Stimulated activated naive B cell treated with anti-CD40 and anti-IgM and Interleukin-4, amounts not matched to agents 10 μg/mL and 1 μg/mL and 100 μg/mL, for 72 hours (primary cell): Measurements from ENCODE around the gene FBXO3.

Experiments
- ATAC-seq, 2 donors: fragments of 150-1000 bp; cut with Tn5 transposase; replicated peaks; 2 replicates each; pipeline ENCODE4 v1.10.0; 2021; ENCODE audit warnings: moderate library complexity in 1 of 2
- DNase-seq: peaks from one replicate; pipeline ENCODE4 v3.0.0; 2021
- H3K27ac Mint-ChIP-seq: one replicate; pipeline ENCODE4 v1.8.0; 2022; ENCODE audit warnings: mild to moderate bottlenecking, mixed read lengths
- H3K27me3 Mint-ChIP-seq, 2 donors: one replicate each; pipeline ENCODE4 v1.8.0; 2022; ENCODE audit warnings: mixed read lengths in 2 of 2
- H3K36me3 Mint-ChIP-seq, 2 donors: one replicate each; pipeline ENCODE4 v1.8.0; 2022; ENCODE audit warnings: mixed read lengths in 2 of 2, mild to moderate bottlenecking in 1 of 2
- H3K4me1 Mint-ChIP-seq, 2 donors: one replicate each; pipeline ENCODE4 v1.8.0; 2022; ENCODE audit warnings: mixed read lengths in 2 of 2, mild to moderate bottlenecking in 1 of 2
- H3K4me3 Mint-ChIP-seq, 2 donors: one replicate each; pipeline ENCODE4 v1.8.0; 2022; ENCODE audit warnings: mild to moderate bottlenecking in 2 of 2, mixed read lengths in 2 of 2, moderate library complexity in 1 of 2
- H3K9me3 Mint-ChIP-seq, 2 donors: one replicate each; pipeline ENCODE4 v1.8.0; 2022; ENCODE audit warnings: mixed read lengths in 2 of 2, mild to moderate bottlenecking in 1 of 2

Gene FBXO3

DNA sequence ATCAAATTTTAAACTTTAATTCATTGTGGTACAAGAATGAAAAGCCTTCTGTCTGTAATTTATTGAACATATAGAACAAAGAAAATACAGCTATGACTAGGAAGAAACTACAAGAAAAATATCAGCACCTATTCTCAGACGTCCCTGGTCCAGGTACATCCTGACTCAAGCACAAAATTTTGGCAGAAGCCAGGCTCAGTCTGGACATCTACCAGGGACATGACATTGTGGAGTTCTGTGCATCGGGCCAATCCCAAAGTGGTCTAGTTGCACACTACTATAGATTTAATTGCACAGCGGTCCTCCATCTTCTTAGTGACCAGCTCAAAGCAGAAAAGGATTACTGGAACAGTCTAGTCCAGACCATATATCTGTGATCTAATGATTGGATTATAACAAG lies 22.4 kb downstream of the FBXO3 start:
- no peaks in the 10 kb centered on the region for H3K27me3 Mint-ChIP-seq
- ATAC-seq (no peak), DNase-seq (no peak)
- no peak overlapping the region for H3K27ac Mint-ChIP-seq
- H3K36me3 Mint-ChIP-seq = peaks cover 12% of the 10 kb centered on the region in 2 donors
- H3K4me3 Mint-ChIP-seq = no peak overlapping the region
- peaks cover 6 to 7% of the 10 kb centered on the region in 2 donors for H3K4me1 Mint-ChIP-seq
- no peaks in the 10 kb centered on the region for H3K9me3 Mint-ChIP-seq

DNA sequence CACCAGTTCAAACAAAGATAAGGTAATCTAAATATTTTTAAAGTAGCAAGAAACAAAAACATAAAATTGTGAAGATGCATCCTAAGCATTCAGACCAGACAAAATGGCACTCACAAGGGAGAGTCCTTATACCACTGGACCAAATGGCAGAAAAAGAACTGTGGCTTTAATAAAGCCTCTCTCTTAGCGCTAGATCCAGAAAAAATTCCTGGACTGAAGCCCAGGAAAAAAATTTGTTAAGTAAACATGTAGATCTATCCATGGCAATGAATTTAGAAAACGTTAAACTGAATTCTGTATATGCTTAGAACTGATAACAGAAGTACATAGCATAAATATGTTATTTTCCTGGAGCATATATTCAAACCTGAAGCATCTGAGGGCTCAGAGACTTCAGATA lies 26.3 kb downstream of the FBXO3 start:
- no peaks in the 10 kb centered on the region for H3K27me3 Mint-ChIP-seq
- peaks cover 7 to 11% of the 10 kb centered on the region in 2 donors for H3K36me3 Mint-ChIP-seq
- no peaks in the 10 kb centered on the region for H3K9me3 Mint-ChIP-seq
- H3K27ac Mint-ChIP-seq = no peak overlapping the region
- H3K4me1 Mint-ChIP-seq = peaks cover 0 to under 1% of the 10 kb centered on the region in 2 donors
- no peak for ATAC-seq
- DNase-seq = no peak
- no peak overlapping the region for H3K4me3 Mint-ChIP-seq

DNA sequence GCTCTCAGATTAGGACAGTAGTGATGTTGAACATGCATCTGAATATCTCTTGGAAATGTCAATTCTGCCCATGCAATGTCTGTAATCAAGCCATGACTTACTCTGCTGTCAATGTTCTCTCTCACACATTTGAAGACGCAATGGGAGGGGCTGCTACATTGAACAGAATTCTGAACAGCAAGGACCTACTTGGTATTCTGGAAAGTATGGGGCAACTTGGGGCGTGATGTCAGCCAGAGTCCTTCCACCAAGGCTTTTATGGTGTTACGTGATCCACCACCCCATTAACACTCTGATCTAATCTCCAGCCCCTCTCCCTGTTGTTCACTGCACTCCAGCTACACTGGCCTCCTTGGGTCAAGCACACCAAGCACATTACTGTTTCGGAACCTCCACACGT lies 31.0 kb downstream of the FBXO3 start:
- Mint-ChIP-seq H3K27me3 (no peaks in the 10 kb centered on the region), H3K4me3 (no peak overlapping the region), H3K9me3 (no peaks in the 10 kb centered on the region), H3K36me3 (peaks cover 5 to 9% of the 10 kb centered on the region in 2 donors), H3K4me1 (no peaks in the 10 kb centered on the region), H3K27ac (peak overlapping the region; percentile 60)
- ATAC-seq (no peak), DNase-seq (no peak)

DNA sequence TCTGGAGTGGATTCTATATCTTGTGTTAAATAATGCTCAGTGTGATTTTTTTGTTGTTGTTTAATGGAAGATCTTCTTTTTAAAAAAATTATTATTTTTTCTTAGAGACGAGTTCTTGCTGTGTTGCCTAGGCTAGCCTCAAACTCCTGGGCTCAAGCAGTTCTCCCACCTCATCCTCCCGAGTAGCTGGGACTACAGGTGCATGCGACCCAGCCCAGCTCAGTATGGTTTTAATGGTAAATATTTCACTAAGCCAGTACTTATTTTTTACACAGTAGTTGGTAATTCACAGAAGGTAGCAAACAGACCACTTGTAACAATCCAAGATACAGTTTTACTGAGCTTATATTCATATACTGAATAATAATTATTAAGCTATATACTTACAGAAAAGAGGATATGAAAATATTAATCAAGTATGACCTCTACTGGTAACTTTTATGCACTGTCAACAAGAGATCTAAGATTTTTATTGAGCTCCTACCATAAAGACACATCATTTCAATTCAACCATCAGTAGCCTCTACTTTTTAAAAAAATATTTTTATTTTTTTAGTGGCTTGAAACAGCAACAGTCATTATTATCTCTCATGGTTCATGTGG lies 32.0 kb downstream of the FBXO3 start:
- H3K36me3 Mint-ChIP-seq = peaks cover 5 to 7% of the 10 kb centered on the region in 2 donors
- H3K27ac Mint-ChIP-seq = no peak overlapping the region
- ATAC-seq (peak in 1 of 2 donors; percentile 65), DNase-seq (no peak)
- no peaks in the 10 kb centered on the region for H3K4me1 Mint-ChIP-seq
- no peaks in the 10 kb centered on the region for H3K27me3 Mint-ChIP-seq
- H3K4me3 Mint-ChIP-seq = no peak overlapping the region
- H3K9me3 Mint-ChIP-seq = no peaks in the 10 kb centered on the region

DNA sequence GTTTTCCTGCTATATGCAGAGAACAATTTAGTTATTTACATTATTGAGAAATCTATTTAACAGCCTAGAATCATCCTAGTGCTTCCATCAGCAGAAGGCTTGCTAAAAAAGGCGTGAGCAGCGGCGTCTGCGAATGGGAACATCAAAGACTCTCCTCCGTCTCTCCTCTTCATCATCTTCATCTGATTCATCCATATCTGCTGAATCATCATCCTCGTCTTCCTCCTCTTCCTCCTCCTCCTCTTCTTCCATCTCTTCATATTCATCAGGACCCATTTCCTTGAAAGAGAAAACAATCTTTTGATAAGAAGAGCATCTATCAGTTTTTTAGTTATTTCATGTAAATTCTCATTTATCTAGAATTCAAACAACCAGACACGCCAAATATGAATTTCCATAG lies 32.5 kb downstream of the FBXO3 start:
- Mint-ChIP-seq H3K27me3 (no peaks in the 10 kb centered on the region), H3K4me1 (peaks cover 3% of the 10 kb centered on the region in 2 donors), H3K4me3 (no peak overlapping the region), H3K9me3 (no peaks in the 10 kb centered on the region), H3K36me3 (peaks cover 5 to 7% of the 10 kb centered on the region in 2 donors), H3K27ac (no peak overlapping the region)
- DNase-seq (no peak), ATAC-seq (no peak)

DNA sequence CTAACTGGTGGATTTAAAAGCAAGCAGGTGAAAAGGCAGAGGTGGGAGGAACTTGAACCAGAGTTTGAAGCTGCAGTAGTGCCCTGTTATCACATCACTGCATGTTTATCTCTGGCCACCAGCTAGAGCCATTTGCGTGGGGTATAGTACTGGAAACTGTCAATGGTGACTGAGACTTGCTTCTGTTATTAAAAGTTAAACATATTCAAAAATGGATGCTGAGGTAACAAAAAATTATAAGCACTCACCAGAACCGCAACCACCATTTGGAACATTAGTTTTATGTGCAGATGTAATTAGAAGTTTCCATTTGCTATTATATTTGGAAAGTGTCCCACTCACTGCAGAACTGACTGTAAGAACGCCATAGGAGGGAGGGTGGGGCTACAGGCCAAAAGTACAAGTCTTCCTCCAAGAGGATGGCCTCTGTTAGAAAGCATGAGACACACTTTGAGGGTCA lies 36.9 kb downstream of the FBXO3 start:
- peaks cover 9 to 11% of the 10 kb centered on the region in 2 donors for H3K36me3 Mint-ChIP-seq
- no peak overlapping the region for H3K4me3 Mint-ChIP-seq
- no peaks in the 10 kb centered on the region for H3K27me3 Mint-ChIP-seq
- no peaks in the 10 kb centered on the region for H3K9me3 Mint-ChIP-seq
- ATAC-seq = no peak
- H3K4me1 Mint-ChIP-seq = peaks cover 22 to 33% of the 10 kb centered on the region in 2 donors
- no peak overlapping the region for H3K27ac Mint-ChIP-seq
- DNase-seq = no peak

DNA sequence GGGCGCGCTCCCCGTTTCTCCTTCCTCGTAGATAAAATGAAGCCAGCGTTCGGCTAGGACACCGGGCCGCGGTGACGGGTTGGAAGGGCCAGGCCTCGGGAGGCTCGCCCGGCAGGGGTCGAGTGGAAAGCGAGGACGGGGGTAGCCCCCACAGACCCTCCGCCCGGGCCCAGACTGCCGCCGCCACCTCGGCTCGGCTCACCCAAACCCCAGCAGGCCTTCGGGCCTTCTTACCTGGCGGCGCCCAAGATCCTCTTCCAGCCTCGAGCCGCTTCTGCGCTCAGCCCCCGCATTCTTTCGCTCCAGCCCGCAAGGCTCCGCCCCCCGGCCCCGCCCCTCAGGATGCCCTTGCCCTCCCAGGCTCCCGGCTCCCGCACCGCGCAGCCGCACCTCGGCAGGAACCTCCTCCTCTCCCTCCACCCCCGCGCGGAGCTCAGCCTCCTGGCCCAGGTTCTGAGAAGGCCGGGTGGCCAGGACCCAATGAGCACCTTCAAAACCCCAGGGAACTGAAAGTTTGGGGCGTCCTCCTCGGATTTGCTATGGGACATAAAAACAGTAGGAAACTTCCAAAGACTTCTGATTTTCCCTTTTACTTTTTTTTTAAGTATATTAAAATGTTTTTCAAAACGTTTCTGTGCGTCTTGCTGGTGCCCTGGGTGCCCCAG lies 38.0 kb downstream of the FBXO3 start, which contains the start of gene CD59:
CD59 (minus strand) TSS at position 276 of the 665 bp plus-strand sequence. CDS start 13,978 bp downstream, outside the sequence.
- peaks cover 29 to 43% of the 10 kb centered on the region in 2 donors for H3K4me1 Mint-ChIP-seq
- DNase-seq = peak; percentile 81

DNA sequence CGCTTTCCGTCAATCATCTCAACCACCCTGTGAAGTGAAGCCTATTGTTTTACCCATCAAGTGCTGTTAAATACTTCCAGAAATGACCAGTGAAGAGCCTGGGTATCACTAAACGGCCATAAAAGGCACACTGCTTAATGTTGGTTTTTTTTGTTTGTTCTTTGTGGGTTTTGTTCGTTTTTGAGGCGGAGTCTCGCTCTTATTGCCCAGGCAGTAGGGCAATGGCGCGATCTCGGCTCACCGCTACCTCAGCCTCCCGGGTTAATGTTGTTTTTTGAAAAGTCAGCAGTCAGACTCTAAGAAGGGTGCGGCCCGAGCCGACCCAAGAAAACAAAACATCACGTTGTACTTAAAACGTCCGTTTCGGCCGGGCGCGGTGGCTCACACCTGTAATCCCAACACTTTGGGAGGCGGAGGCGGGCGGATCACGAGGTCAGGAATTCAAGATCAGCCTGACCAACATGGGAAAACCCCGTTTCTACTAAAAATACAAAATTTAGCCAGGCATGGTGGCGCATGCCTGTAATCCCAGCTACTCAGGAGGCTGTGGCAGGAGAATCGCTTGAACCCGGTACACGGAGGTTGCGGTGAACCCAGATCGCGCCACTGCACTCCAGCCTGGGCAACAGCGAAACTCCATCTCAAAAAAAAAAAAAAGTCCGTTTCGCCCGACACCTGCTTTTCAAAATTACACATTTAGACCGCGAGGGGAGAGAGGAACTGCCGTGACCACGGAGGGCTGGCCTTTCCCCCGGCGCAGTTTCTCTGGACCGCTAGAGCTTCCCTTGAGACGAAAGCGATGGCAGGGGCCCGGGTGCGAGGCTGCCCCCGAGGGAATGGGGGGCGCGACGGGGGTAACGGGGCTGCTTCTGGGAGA lies 38.8 kb downstream of the FBXO3 start:
- peaks cover 29 to 43% of the 10 kb centered on the region in 2 donors for H3K4me1 Mint-ChIP-seq
- peaks cover 9 to 13% of the 10 kb centered on the region in 2 donors for H3K36me3 Mint-ChIP-seq
- ATAC-seq (peak; percentile 74 to 79), DNase-seq (peak; percentile 69)
- H3K4me3 Mint-ChIP-seq = peak overlapping the region; percentile 87 to 90
- H3K27me3 Mint-ChIP-seq = no peaks in the 10 kb centered on the region
- no peaks in the 10 kb centered on the region for H3K9me3 Mint-ChIP-seq
- H3K27ac Mint-ChIP-seq = peak overlapping the region; percentile 92

More for the DNA sequence above, 38.0 kb downstream of the FBXO3 start, which contains the start of gene CD59:
- Mint-ChIP-seq H3K36me3 (peaks cover 9 to 11% of the 10 kb centered on the region in 2 donors), H3K4me3 (peak within 1 kb of the TSS; percentile 87 to 90), H3K9me3 (no peaks in the 10 kb centered on the region), H3K27me3 (no peaks in the 10 kb centered on the region), H3K27ac (peak within 1 kb of the TSS; percentile 92)
- ATAC-seq = peak; percentile 70 to 75

DNA sequence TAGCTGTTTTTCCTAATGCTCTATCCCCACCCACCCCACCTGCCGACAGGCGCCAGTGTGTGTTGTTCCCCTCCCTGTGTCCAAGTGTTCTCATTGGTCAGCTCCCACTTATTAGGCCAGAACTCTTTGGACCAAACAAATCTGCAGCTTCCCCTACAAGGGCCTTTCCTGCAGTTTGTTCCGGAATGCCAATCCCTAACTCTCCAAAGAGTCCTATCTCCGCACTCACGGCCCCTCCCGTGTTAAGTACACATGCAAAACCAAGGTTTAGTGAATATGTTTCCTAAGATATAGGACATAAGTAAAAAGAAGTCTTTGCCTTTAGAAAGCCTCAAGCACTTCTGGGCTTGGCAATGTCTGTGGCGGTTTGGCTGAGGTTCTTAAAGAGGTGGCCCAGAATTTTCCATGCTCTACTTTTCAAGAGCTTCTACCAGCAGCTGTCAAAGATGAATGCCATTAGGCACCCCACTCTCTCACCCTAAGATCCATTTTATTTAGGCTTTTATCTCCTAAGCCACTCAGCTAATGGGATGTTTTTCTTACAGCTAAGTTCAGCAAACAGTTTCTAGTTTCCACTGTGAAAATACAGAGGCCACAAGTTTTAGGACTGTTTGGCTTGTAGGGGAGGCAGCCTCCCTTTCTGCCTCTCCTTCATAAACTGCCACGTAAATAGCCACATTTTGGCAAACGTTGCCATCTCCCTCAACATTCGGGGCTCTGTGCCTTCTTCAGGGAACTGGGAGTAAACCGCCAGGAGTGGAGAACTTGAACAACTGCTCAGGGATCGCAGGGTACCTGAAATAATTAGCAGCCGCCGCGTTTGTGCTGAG lies 39.7 kb downstream of the FBXO3 start:
- ATAC-seq (no peak), DNase-seq (no peak)
- H3K4me1 Mint-ChIP-seq = peaks cover 29 to 43% of the 10 kb centered on the region in 2 donors
- no peaks in the 10 kb centered on the region for H3K9me3 Mint-ChIP-seq
- peak overlapping the region; percentile 87 to 90 for H3K4me3 Mint-ChIP-seq
- H3K36me3 Mint-ChIP-seq = peaks cover 9 to 13% of the 10 kb centered on the region in 2 donors
- no peaks in the 10 kb centered on the region for H3K27me3 Mint-ChIP-seq
- peak overlapping the region; percentile 92 for H3K27ac Mint-ChIP-seq

DNA sequence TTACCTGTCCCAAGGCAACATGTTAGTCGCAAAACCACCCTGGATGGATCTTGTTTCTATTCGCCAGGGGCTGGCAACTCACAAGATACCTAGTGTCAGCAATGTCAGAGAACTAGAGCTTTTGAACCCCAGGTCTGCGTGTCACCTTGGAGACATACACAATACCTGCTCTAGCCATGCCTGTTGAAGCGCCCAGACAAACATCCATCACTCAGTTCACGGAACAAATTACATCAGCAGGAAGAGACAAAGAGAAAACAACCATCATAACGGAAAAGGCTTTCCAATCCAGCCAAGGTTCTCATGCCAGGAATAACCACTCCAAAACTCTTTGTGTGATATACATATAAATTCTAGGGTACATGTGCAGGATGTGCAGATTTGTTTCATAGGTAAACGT lies 40.3 kb downstream of the FBXO3 start:
- ATAC-seq = no peak
- no peak overlapping the region for H3K4me3 Mint-ChIP-seq
- DNase-seq = no peak
- H3K9me3 Mint-ChIP-seq = no peaks in the 10 kb centered on the region
- H3K27ac Mint-ChIP-seq = no peak overlapping the region
- no peaks in the 10 kb centered on the region for H3K27me3 Mint-ChIP-seq
- peaks cover 31 to 43% of the 10 kb centered on the region in 2 donors for H3K4me1 Mint-ChIP-seq
- peaks cover 12 to 17% of the 10 kb centered on the region in 2 donors for H3K36me3 Mint-ChIP-seq

DNA sequence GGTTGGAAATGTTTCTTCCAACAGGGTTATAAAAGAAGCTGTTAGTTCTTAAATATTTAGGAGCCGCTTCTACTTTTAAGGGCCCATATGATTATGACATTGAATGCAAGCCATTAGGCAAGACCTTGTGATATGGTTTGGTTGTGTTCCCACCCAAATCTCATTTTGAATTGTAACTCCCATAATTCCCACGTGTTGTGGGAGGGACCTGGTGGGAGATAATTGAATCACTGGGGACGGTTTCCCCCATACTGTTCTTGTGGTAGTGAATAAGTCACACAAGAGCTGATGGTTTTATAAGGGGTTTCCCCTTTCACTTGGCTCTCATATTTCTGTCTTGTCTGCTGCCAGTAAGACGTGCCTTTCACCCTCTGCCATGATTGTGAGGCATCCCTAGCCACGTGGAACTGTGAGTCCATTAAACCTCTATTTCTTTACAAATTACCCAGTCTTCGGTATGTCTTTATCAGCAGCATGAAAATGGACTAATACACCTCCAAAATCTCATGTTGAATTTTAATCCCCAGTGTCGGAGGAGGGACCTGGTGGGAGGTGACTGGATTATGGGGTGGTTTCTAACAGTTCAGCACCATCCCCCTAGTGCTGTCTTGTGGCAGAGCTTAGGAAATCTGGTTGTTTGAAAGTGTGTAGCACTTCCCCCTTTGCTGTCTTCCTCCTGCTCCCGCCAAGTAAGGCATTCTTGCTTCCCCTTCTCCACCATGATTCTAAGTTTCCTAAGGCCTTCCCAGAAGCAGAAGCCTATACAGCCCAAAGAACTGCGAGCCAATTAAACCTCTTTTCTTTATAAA lies 42.4 kb downstream of the FBXO3 start:
- DNase-seq (peak; percentile 17), ATAC-seq (peak; percentile 33 to 35)
- Mint-ChIP-seq H3K27ac (no peak overlapping the region), H3K9me3 (no peaks in the 10 kb centered on the region), H3K36me3 (peaks cover 12 to 22% of the 10 kb centered on the region in 2 donors), H3K27me3 (no peaks in the 10 kb centered on the region), H3K4me3 (peak overlapping the region; percentile 5 to 59), H3K4me1 (peaks cover 33 to 40% of the 10 kb centered on the region in 2 donors)

DNA sequence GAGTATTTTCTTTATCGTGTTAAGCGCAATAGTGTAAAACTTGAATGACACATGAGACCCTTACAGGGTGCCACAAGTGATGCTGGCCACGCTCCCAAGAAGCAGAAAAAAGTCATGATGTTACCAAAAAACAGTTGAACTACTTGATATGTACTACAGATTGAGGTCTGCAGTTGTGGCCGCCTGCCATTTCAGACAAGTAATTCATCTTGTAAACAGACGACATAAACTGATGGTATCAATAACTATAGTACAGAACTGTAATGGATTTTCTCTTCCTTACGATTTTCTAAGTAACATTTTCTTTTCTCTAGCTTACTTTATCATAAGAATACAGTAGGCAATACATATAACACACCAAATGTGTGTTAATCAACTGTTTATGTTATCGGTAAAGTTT lies 43.6 kb downstream of the FBXO3 start:
- Mint-ChIP-seq H3K36me3 (peaks cover 15 to 32% of the 10 kb centered on the region in 2 donors), H3K9me3 (no peaks in the 10 kb centered on the region), H3K4me3 (no peak overlapping the region), H3K27ac (no peak overlapping the region), H3K4me1 (peaks cover 33 to 37% of the 10 kb centered on the region in 2 donors), H3K27me3 (peaks cover 0 to 6% of the 10 kb centered on the region in 2 donors)
- ATAC-seq (no peak), DNase-seq (no peak)
